ENCODE data around the gene TNIK. TPM values are rescaled to one million over a fixed set of nuclear protein-coding genes. Genes with fewer than 3 reads are reported as not detected.

TNIK gene
- total and polyA plus RNA-seq, 2 of the 4 experiments (the other 2 are of a cell fraction): 3.4 to 6.3 TPM

DNA sequence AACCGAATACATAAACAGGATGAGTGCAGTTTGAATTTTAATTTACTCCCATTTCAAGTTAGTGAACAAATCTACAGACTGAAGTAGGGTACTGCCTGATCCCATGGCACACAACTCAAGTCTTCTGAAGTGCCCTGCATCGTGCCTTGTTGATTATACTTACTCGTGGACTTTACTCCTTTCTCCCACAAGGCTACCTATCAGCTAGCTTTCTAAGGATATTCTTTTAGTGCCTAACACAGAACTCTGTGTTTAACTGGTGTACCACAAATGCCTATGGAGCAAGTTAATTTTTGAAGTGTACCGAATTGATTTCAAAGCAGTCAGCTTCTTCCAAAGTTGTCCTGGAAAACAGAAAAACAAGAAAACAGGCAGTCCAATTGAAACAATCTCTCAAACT, 119.8 kb downstream of the TNIK start:
- dilution Hi-C loops (cut with HindIII; ENCODE audit: low sequenced_read_pairs, unreplicated experiment) (no loop called here), intact Hi-C loops (cut with micrococcal nuclease) (no loop called here), in situ Hi-C loops (cut with MboI; ENCODE audit: low sequenced_read_pairs) (no loop called here)
- H3K9me1 ChIP-seq (ENCODE audit: insufficient read depth, low read length): no peaks in the 10 kb centered on the region
- ATAC-seq (ENCODE audit: low read depth) (no peak), DNase-seq (no peak)
- no peak overlapping the region for H2AK5ac ChIP-seq (ENCODE audit: low read depth, low read length)
- no peak overlapping the region for H2BK120ac ChIP-seq (ENCODE audit: low read depth, low read length)
- no peak overlapping the region for H2BK5ac ChIP-seq (ENCODE audit: low read depth, low read length, poor library complexity, severe bottlenecking)
- no peak overlapping the region for H4K8ac ChIP-seq (ENCODE audit: low read depth in 2 of 2, low read length in 2 of 2)
- H3K56ac ChIP-seq (ENCODE audit: extremely low read depth, insufficient read depth, low read length): no peak overlapping the region
- no peaks in the 10 kb centered on the region for H4K20me1 ChIP-seq (ENCODE audit: insufficient read depth, low read length)
- 80% methylated on average over 1 of the region's 4 CpGs; no CpG with 5 or more reads in 1 of the 2 experiments for WGBS, 2 experiments (ENCODE audit: extremely low coverage in 2 of 2, insufficient read length in 1 of 2)
- BruUV-seq (replicated peaks): no TSS peak
- no peak overlapping the region for H4K5ac ChIP-seq (ENCODE audit: low read depth, low read length)
- no peak overlapping the region for H3K23ac ChIP-seq (ENCODE audit: low read depth, low read length)
- H3K9ac ChIP-seq (ENCODE audit: low read depth, low read length): no peak overlapping the region
- no peak overlapping the region for H2BK20ac ChIP-seq (ENCODE audit: low read depth, low read length)
- no peak overlapping the region for H2AK9ac ChIP-seq (replicated peaks; ENCODE audit: low read depth, low read length, poor library complexity)
- H3K27ac ChIP-seq (ENCODE audit: insufficient read depth, low read length): no peak overlapping the region
- H3K9me3 ChIP-seq (ENCODE audit: control insufficient read depth, insufficient read depth, low read length): no peaks in the 10 kb centered on the region
- H3K14ac ChIP-seq (replicated peaks; ENCODE audit: low read depth, low read length): no peak overlapping the region
- no peaks in the 10 kb centered on the region for H3K27me3 ChIP-seq (ENCODE audit: control insufficient read depth, insufficient read depth, low read length)
- H3K4me3 ChIP-seq (ENCODE audit: insufficient read depth, low read depth, low read length): no peak overlapping the region
- no peak overlapping the region for H3K4ac ChIP-seq (ENCODE audit: low read depth, low read length)
- no peak overlapping the region for H2AFZ ChIP-seq (replicated peaks; ENCODE audit: low read length, poor library complexity)
- H3K18ac ChIP-seq (ENCODE audit: low read depth, low read length): no peak overlapping the region
- TF ChIP-seq FOS (IDR thresholded peaks at IDR 0.05; ENCODE audit: low read depth, low read length): no peak
- no peaks in the 10 kb centered on the region for H3K36me3 ChIP-seq (ENCODE audit: control insufficient read depth, insufficient read depth, low read length)
- no peak overlapping the region for H4K91ac ChIP-seq (ENCODE audit: insufficient read depth, low read depth, low read length)
- H2BK15ac ChIP-seq (ENCODE audit: low read depth, low read length): no peak overlapping the region
- no peaks in the 10 kb centered on the region for H3K4me1 ChIP-seq (ENCODE audit: control insufficient read depth, insufficient read depth, low read length)
- ChIA-PET POLR2A (ENCODE audit: unreplicated experiment) (no interaction called here), CTCF (interaction anchor here (0.8 kb wide), 1 partner anchor 11 kb away, joined by 10 read pairs; no protein-coding TSS in a partner anchor)
- no peaks in the 10 kb centered on the region for H3K79me1 ChIP-seq (ENCODE audit: low read depth in 1 of 2, low read length in 2 of 2)
- no peak overlapping the region for H3K4me2 ChIP-seq (ENCODE audit: low read depth, low read length)

All from IMR-90 (cell line).